ENCODE results near the gene CCDC196.

The CCDC196 gene

GRCh38 chr14:66485910-66486421 is at the start of gene CCDC196:
Gene CCDC196, plus strand, starts transcription at chr14:66486371. Its CDS starts 132 bp downstream, at chr14:66486503.
- DNase-seq, result no peak

GRCh38 chr14:66440801-66441200 is 45.4 kb upstream of the CCDC196 start:
- no peak for DNase-seq

DNA sequence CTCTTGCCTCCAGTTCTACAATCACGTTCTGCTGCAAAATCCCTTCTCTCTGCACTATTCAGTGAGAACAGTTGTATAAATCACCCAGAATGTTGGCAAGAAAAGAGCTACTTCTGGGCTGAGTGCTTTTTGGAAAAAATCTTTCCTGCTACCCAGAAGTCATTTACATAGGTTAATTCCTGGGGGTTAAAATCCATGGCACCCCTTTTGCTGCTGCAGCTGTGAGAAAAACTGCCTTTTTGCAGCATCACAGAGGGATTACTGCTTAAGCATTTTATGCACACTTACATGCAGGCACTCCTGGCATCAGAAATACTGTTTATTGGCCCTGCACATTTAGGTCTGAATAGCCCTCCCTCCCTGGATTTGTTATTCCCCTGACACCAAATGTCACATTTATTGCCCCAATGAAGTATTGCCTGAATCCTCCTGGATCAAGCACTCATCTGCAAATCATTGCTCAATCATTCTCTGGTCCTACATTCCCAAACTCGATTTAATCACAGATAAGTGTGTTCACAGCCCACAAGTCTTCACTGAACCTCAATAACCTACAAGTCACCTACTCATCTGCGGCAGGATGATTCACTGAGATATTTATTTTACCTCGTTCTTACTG is 43.1 kb upstream of the CCDC196 start:
- no peak for DNase-seq

DNA sequence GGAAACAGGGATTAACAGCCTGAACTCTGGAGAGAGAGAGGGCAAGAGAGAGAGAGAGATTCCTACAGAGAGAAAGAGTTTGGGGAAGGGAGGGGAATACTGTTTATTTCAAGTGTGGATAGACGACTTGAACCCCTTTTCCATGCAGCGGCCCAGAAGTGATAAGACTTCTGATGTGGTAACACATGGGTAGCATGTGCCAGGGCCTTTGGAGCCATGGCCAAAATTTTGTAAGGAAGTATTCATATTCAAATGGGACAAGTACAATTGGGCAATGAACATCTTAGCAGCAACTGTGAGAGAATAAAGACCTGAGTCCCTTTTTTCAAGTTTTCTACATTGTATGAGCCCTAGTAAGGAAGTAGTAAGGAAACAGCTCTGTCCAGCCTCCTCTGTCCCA is 42.4 kb upstream of the CCDC196 start:
- no peak for DNase-seq

GRCh38 chr14:66444271-66444927 is 41.8 kb upstream of the CCDC196 start:
- DNase-seq, result no peak

DNA sequence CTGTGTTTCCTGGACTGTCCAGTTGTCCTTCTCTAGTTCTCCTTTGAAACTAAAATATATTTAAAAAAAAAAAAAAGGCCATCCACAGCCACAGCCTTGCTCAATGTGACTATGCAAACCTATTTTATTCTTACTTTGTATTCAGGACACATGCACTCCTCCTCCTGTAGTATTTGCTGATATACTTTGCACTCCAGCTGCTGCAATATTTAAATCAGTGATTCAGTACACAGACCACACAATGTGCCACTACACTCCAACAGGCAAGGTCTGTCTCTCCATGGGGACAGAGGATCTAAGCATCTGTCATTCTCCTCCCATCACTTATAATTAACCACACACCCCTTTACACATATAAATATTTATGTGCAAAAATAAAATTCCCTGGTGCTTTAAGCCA is 40.2 kb upstream of the CCDC196 start:
- no peak for DNase-seq

DNA sequence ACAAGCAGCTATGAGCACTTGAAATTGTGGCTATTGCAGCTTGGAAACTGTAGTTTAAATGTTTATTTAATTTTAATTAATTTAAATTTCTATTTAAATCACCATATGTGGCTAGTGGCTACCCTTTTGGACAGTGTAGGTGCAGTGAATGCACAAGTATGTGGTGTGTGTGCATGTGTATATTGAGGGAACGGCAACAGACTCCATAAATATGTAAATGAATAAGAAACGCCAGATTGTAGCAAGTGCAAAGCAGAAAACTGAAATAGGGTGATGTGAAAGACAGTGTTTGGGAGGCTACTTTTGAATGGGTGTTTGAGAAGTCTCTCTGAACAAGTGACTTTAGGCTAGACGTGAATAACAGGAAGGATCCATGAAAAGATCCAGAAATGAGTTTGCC is 32.7 kb upstream of the CCDC196 start:
- DNase-seq, result no peak

DNA sequence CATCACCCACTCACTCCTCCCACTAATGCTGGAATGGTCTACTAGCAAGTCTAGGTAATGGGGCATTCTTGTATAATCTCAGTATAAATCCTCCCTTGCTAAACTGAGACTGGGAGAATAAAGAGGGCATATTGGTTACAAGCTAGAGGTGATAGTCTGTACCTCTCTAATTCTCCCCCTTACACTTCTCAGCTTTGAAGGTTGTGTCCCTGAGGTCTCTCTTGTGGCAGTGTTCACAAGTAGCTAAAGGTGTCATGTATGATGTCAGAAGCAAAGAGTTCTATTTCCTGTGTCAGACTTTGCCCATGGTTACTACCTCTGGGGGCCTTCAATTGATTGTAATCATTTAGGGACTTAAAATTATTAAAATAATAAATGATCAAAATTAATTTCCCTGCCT is 26.6 kb upstream of the CCDC196 start:
- DNase-seq, result no peak

GRCh38 chr14:66464261-66464660 is 21.9 kb upstream of the CCDC196 start:
- DNase-seq, result no peak

GRCh38 chr14:66468778-66469367 is 17.3 kb upstream of the CCDC196 start:
- DNase-seq, result no peak

- DNase-seq, result no peak
Observed at GRCh38 chr14:66471584-66471983, 14.6 kb upstream of the CCDC196 start.

- no peak for DNase-seq
Observed at GRCh38 chr14:66472251-66472650, 13.9 kb upstream of the CCDC196 start.

GRCh38 chr14:66473223-66473622 is 12.9 kb upstream of the CCDC196 start:
- no peak for DNase-seq

DNA sequence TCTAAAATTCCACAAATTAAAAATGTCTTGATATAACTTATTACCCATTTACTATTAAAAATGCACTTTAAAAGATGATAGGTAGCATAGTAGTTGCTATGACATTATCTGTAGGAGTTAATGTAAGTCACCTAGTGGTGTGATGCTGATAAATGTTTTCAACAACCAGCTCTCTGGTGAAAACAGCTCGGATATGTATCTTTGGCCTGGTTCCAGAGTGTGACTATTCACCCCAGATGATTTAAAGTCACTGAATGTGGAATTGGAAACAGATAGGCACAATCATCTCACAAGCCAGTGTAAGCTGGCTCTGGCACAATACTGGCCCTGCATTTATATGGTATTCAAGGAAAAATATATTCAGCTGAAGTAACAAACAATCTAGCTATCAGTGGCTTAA is 9.2 kb upstream of the CCDC196 start:
- no peak for DNase-seq

- DNase-seq, result no peak
Observed at GRCh38 chr14:66477567-66477966, 8.6 kb upstream of the CCDC196 start.

GRCh38 chr14:66482873-66483272 is 3.3 kb upstream of the CCDC196 start:
- DNase-seq, result no peak

- DNase-seq, result no peak
Observed at GRCh38 chr14:66483322-66483721, 2.8 kb upstream of the CCDC196 start.

GRCh38 chr14:66485029-66485428 is 1.1 kb upstream of the CCDC196 start:
- DNase-seq, result no peak

DNA sequence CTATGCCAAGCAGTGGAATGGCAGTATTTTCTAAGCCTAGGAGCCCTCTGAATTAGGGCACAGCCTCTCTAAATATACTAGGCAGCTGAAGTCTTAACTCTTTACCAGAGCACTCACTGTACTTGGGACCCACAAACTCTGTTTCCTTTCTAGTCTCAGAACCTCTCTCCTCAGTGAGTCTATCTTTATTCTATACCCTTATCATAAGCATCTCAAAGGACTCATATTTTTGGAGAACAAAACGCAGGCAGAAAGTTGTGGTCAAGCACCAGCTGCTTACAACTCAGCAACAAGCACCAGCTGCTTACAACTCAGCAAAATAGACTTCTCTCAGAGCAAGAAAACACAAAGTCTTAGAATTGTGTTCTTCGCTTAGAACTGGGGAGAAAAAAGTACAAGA is 993 bp downstream of the CCDC196 start:
- no peak for DNase-seq

DNA sequence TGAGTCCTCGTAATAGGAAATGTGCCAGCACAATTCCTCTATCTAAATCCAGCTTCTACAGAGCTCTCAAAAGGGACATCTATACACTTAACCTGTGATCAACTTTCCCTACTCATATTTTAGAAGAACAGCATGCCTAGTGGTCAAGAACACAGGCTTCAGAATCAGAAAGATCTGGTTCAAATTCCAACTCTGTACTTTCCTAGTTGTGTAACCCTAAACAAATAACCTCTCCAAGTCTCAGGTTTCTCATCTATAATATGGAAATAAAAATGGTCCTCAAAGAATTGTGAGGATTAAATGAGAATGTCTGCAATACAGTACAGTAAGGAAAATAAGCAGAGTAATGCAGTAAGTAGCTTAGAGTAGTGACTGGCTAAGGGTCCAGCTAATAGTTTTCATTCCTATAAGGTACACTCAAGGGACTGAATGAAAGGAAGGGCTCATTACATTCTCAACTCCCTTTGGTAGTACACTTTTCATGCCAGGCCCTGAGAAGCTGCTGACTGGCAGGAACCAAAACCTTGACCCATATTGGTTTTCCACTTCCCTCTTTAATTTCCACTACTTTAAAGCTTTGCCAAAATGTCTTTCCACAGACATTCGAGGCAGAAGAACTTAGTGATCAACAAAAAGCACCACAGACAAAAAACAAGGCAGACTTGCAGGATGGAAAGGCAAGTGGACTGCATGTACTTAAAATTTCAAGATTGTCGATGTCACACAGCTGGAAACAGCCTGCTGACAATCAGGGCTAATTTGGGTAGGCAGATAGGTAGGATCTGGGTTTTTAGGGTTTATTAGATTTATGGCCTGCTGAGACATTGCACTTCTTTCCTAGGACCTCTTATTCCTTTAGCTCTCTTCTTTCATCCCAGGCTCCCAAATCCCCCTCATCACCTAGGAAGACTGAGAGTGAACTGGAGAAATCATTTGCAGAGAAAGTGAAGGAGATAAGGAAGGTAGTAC is 4.3 kb downstream of the CCDC196 start:
- no peak for DNase-seq

GRCh38 chr14:66493750-66494149 is 7.6 kb downstream of the CCDC196 start:
- no peak for DNase-seq

DNA sequence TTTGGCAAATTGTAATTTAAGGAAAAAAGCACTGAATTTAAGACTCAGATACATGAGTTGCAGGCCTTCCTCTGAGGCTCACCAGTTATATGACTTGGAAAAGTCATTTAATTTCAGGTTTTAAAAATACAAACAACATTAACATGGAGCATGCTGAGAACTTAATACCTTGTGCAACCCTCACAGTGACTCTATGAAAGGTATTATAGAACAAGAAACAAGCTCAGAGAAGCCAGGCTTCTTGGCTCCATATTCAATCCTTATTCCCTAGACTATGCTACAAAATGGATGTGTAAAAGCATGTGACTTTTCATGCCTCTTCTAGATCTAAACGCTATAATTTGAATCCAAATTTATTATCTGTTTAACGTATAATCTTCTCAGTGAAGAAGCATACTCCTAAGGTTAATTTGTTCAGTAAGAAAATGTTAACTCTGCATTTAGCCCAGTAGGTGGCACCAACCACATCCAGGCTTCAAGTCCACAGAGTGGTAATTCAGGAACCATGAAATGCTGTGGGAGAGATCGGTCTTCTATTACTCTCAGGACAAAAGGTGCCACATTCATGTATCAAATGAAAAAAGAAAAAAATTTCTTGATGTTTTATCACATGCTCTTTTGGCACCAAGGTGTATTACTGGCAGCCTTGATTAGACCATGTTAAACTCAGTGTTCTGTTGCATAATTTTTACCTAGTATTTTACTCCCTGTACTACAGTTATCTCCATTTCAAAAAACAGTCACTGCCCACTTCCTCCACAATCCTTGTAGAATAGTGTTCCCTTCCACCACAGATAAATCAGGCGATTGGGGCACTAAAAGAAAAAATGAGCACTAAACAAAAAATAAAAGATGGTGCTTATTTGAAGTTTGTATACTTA is 9.3 kb downstream of the CCDC196 start:
- DNase-seq, result no peak

Measured in activated T-cell treated with anti-CD3 and anti-CD28 coated beads, Interleukin-2, amount 50 U/mL, for 1 hour (primary cell).